HG03521 (cell line): ENCODE measurements around the gene PLK2.

Experiments
- ATAC-seq: cut with Tn5 transposase; IDR thresholded peaks from one replicate; pipeline ENCODE4 v1.9.1; 2021; ENCODE audit warnings: mild to moderate bottlenecking, moderate library complexity; ENCODE audit not compliant: unreplicated experiment

PLK2 gene

DNA sequence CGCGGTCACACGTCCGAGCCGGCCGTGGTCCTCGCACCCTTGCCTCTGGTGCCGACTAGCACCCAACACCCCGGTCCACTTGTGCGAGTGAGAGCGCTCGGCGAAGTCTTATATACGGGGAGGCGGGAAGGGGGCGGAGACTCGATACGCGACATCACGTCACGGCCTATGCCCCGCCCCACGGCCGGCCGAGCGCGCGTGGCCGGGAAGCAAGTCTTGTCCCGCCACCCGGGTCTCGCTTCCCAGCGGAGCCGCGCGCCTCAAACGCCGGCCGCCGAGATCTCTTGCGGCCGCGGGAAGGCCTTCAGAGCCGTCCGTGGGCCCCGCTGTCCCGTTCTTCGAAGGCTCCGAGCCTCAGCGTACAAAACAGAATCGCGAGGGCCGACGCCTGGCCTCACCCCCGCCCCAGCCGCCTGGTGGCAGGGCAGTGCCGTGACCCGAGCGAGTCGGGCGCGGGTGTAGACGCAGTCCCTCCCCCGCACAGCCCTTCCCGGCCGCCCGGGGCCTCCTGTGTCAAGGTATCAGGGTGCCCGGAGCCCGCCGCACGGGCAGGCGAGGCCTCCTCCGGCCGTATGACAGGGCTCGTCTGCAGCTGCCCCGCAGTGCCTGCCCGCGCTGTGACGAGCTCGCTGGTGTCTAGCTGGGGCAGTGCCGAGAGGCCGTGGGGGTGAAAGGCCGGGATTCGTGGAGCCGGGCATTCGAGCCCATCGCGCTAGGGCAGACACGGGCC is at the start of gene PLK2:
PLK2 (minus strand) TSS at position 85 of the 730 bp plus-strand sequence. CDS start 127 bp downstream, outside the sequence.
- ATAC-seq = peak; percentile 71

DNA sequence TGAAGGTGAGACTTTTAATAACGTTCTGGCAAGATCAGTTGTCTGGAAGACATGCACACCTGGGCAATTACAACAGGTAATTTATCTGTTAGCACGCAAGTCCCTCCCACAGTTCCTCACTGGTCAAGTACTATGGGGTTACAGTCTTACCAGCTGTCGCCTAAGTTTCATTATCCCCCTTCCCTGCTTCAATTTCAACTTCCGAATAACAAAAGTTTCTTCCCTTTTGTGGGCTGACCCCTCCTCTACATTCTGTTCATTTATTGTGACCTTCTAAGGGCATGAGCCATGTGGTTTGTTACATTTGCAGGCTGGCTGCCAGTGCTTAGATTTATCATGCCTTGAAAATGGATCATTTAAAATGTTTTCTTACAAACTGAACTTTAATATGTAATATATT is 47.8 kb upstream of the PLK2 start:
- no peak for ATAC-seq

- ATAC-seq = peak; percentile 79
Measured at GRCh38 chr5:58505971-58506640, 46.2 kb upstream of the PLK2 start.

DNA sequence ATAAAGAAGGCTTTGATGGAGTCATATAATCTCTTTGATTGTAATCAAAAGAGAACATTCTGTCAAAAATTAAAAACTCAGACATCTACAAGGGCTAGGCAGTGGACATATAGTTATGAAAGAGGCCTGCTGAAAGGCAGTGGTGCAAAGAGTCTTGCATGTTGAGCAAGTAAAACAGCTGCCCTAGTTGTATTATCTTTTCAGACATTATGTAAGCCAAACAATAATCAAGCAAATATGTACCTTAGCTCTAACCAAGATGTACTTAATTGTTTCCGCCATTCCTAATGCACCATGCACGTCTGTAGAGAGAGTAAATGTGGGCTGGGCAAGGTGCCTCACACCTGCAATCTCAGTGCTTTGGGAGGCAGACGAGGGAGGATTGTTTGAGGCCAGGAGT is 45.6 kb upstream of the PLK2 start:
- no peak for ATAC-seq

GRCh38 chr5:58504766-58505165 is 44.9 kb upstream of the PLK2 start:
- no peak for ATAC-seq

GRCh38 chr5:58503390-58504046 is 43.6 kb upstream of the PLK2 start:
- ATAC-seq = no peak

GRCh38 chr5:58501778-58502417 is 42.0 kb upstream of the PLK2 start:
- no peak for ATAC-seq

DNA sequence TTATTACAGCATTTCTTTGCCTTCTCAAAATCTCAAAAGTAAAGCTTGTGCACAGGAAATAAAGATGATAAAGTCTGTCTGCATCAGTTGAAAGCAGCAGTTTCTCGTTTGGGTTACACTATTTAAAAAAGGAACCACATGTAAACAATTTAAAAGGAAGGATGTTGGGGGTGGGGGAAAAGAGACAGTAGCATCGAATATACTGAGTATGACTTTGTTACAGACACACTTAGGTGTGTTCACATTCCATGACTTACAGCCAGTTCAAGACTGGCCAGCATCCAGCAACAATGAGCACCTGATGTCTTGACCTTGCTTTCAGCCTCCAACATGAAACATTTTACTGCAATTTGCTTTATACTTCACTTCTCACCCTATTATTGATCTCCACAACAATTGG is 40.1 kb upstream of the PLK2 start:
- ATAC-seq = no peak

- ATAC-seq = no peak
Measured at GRCh38 chr5:58499231-58499630, 39.3 kb upstream of the PLK2 start.

DNA sequence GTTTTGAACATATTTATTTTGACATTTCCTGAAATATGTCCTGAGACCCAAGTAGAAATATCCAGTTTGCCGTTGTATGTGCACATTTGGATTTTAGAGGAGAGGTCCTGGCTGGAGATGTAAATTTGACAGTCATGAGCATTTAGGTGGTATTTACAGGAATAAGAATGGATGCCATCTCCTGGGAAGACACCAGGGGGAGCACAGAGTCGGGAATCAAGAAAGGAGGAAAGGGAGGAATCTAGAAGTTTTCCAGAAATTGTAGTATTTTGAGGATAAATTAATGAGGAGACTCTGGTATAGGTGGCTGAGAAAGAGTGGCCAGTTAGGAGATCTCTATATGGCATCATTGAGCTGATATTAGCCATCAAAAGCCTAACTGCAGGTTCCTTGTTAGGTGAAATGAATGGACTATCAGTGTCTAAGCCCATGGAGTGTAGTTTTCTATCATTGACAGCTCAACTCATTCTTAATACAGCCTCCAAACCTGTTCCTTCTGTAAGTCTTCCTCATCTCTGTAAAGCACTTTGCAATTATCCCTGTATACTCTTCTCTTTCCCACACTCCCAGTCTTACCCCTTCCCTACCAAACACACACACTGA is 38.6 kb upstream of the PLK2 start:
- ATAC-seq = no peak

DNA sequence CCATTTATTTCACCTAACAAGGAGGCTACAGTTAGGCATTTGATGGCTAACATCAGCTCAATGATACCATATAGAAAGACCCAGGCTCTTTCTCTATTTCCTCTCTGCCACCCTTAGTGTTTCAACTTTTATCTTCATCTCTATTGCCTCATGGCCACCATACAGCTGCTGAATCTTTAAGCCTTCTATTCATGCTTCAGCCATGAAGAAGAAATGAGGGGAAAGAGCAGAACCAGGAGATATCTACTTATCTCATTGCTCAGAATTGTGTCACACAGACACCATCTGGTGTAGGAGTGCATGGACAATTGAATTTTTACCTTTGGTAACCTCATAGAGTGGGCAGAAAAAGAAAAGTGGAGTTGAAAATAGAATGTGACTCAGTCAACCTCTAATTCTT is 38.0 kb upstream of the PLK2 start:
- ATAC-seq = no peak

DNA sequence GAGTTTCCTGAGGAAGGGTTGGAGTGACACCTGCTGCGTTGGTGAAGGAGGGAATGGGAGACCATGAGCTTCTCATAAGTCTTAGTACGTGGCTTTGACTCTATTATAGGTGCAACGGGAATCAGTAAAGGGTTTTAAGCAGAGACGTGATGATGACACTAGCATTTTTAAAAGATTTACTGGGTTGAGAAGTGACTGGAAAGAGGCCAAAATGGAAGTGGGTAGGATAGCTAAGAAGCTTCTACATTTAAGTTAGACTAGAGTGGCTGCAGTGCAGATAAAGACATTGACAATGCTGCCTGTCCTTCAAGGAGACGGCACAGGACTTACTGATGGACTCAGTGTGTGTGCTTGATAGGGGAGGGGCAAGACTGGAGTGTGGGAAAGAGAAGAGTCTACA is 37.5 kb upstream of the PLK2 start:
- ATAC-seq = no peak

DNA sequence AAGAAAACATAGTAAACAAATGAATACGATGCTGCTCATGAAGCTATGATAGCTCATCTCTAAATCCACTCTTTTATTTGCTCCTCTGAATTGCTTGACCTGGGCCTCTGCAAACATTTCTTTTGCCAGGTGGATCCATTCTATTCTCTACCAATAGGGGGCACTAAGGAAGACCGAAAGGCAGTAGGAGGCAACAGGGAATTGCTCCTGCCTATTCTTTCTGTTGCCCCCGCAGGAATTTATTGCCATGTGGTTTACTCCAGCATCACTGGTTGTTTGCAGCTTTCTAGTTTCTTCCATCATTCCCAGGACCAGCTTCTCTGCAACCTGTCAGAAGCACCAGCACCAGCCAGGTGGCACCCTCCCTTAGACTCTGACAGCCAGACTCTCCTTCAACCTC is 36.6 kb upstream of the PLK2 start:
- no peak for ATAC-seq

DNA sequence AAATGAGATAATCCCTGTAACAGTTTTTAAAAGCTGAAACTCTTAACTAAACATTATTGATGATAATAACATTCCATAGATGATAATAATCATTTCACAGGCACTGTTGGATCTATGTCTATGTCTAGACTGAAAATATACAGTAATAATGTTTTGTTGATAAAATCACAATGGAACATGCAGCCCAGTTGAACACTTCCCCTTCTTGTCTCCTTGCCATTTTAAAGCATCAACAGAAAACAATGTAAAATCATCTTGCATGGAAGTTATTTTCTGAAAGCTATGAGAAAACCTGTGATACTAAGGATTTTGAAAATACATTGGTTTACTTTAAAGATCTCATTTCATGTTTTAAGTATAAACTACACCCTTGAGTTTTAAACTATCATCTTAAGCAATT is 33.3 kb upstream of the PLK2 start:
- no peak for ATAC-seq

GRCh38 chr5:58491216-58491892 is 31.5 kb upstream of the PLK2 start, which contains the start of gene GAPT:
Gene GAPT, plus strand, starts transcription at chr5:58491435. Its CDS starts 3,102 bp downstream, at chr5:58494537.
- ATAC-seq = peak; percentile 81

DNA sequence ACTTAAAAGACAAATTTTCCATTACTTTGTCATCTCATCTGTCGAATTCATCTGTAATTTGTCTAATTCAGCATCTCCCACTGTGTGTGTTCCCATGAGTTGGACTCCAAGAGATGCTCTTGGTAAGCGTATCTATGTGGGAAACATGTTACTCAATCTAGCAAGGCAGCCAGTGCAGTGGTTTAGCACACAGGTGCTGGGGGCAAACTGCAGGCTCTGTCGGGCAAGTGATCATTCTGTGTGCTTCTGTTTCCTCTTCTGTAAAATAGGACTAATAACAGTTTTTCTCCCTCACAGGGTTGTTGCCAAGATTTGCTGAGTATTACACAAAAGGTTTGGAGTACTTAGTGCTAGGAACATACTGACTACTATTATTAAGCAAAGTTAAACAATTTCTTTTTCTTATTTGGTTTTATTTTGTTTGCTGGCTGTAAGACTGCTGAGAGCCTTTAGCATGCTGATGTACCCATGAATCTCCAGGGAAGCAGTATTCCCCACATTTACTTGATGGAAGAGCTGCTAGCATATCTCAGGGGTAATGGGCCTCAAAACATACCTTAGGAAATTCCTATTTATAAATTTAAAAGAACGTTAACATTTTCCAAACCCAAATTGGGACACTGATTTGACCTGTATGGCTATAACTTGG is 30.6 kb upstream of the PLK2 start:
- ATAC-seq = no peak

DNA sequence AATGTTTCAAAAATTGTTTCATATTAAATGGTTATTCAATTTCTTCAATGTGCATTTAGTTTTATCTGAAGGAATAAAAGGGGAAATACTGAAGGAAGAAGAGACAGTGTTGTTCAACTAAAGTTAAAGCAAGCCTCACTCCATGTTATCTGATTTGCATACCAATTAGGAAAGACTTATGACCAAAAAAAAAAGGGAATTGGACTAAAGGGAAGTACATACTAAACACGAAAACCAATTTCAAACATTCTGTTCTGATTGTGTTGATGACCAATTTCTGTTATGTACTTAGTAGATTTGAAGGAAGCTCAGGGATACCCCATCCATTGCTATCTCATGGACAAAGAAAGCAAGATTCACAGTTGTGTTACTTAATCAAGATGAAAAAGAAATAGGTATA is 26.4 kb upstream of the PLK2 start:
- no peak for ATAC-seq

GRCh38 chr5:58484505-58484904 is 24.6 kb upstream of the PLK2 start:
- ATAC-seq = no peak

GRCh38 chr5:58482536-58482935 is 22.6 kb upstream of the PLK2 start:
- ATAC-seq = no peak

DNA sequence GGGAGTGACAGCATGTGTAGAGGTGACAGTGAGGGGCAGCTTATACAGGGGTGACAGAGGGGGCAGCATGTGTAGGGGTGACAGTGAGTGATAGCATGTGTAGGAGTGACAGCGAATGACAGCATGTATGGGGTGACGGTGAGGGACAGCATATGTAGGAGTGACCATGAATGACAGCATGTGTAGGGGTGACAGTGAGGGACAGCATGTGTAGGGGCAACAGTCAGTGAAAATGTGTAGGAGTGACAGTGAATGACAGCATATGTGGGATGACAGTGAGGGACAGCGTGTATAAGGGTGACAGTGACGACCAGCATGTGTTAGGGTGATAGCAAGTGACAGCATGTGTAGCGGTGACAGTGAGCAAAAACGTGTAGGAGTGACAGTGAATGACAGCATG is 21.9 kb upstream of the PLK2 start:
- ATAC-seq = no peak
